HG02623 (cell line): Measurements from ENCODE around the gene IDE.
"Not testable (repeated sequence)": the region's sequence is repeated elsewhere in the genome, so short reads cannot be mapped to it uniquely, and the experiment has no call there.

ENCODE experiments used
- ATAC-seq: cut with Tn5 transposase; IDR thresholded peaks from one replicate; pipeline ENCODE4 v1.9.1; 2021; ENCODE audit warnings: moderate library complexity; ENCODE audit not compliant: unreplicated experiment

IDE gene

GRCh38 chr10:92492748-92493240 is 81.1 kb downstream of the IDE start:
- no peak for ATAC-seq

- no peak for ATAC-seq
These were observed 83.5 kb downstream of the IDE start for GRCh38 chr10:92490387-92490786.

GRCh38 chr10:92486637-92487036 is 87.3 kb downstream of the IDE start:
- no peak for ATAC-seq

- no peak for ATAC-seq
These were observed 90.4 kb downstream of the IDE start for GRCh38 chr10:92483539-92483938.

- ATAC-seq: no peak
These were observed 93.5 kb downstream of the IDE start for GRCh38 chr10:92480413-92480812.

- ATAC-seq: no peak
These were observed 94.3 kb downstream of the IDE start for GRCh38 chr10:92479547-92479946.

GRCh38 chr10:92478536-92478935 is 95.4 kb downstream of the IDE start:
- ATAC-seq: no peak

- ATAC-seq: no peak
These were observed 98.5 kb downstream of the IDE start for GRCh38 chr10:92475357-92475868.

- no peak for ATAC-seq
These were observed 103.9 kb downstream of the IDE start for GRCh38 chr10:92470026-92470425.

GRCh38 chr10:92464364-92464763 is 109.5 kb downstream of the IDE start:
- no peak for ATAC-seq

- ATAC-seq: no peak
These were observed 110.3 kb downstream of the IDE start for GRCh38 chr10:92463582-92463981.

- ATAC-seq: not testable (repeated sequence)
These were observed 118.9 kb downstream of the IDE start for GRCh38 chr10:92454955-92455354.

GRCh38 chr10:92452313-92452712 is 121.6 kb downstream of the IDE start:
- no peak for ATAC-seq

- no peak for ATAC-seq
These were observed 122.5 kb downstream of the IDE start for GRCh38 chr10:92451431-92451830.

GRCh38 chr10:92450896-92451295 is 123.0 kb downstream of the IDE start:
- no peak for ATAC-seq

GRCh38 chr10:92440578-92440977 is 133.3 kb downstream of the IDE start:
- no peak for ATAC-seq

GRCh38 chr10:92438220-92438619 is 135.7 kb downstream of the IDE start:
- no peak for ATAC-seq

- no peak for ATAC-seq
These were observed 137.3 kb downstream of the IDE start for GRCh38 chr10:92436611-92437010.

GRCh38 chr10:92436065-92436464 is 137.8 kb downstream of the IDE start:
- not testable (repeated sequence) for ATAC-seq

- ATAC-seq: no peak
These were observed 139.5 kb downstream of the IDE start for GRCh38 chr10:92434385-92434784.

- ATAC-seq: no peak
These were observed 141.3 kb downstream of the IDE start for GRCh38 chr10:92432596-92432995.

GRCh38 chr10:92430103-92430502 is 143.8 kb downstream of the IDE start:
- ATAC-seq: no peak

- no peak for ATAC-seq
These were observed 152.3 kb downstream of the IDE start for GRCh38 chr10:92421550-92421949.
